Measurements from ENCODE around the gene RAD9A. TPM values are rescaled to one million over a fixed set of nuclear protein-coding genes. Genes with fewer than 3 reads are reported as not detected.

Gene RAD9A
- total RNA-seq, 1 experiment from 2014 or later: 20.9 TPM

DNA sequence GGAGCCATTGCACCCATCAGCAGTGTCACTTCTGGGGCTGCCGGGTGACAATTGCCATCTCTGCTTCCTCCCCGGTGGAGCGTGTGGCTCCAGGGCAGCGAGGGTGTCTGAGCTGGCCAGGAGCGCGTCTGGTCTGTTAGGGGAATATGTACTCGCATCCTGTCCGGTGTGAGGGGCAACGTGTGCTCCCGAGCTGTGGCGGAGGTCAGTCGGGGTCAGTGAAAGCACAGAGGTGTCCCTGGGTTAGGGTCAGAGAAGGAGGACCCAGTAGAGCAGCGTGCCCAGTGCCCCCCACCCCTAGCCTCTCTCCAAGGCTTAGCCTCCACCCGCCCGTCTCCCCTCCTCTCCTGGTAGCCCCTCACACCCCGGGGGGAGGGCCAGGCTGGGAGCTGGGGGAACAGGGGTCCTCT is 19.9 kb upstream of the RAD9A start:
- H3K4me2 ChIP-seq (ENCODE audit: insufficient read depth, insufficient read length, low read length): peak overlapping the region; percentile 37

More for the DNA sequence above, 19.9 kb upstream of the RAD9A start:
- Histone ChIP-seq H2AK5ac (ENCODE audit: insufficient read length, low read length) (no peak overlapping the region), H2BK15ac (ENCODE audit: low read depth, low read length) (no peak overlapping the region), H2BK12ac (ENCODE audit: insufficient read length, low read depth, low read length) (no peak overlapping the region), H3K9ac (ENCODE audit: extremely low read depth, insufficient read length, low read length) (no peak overlapping the region), H3K79me2 (ENCODE audit: insufficient read depth, low read length) (no peaks in the 10 kb centered on the region), H4K20me1 (ENCODE audit: control insufficient read depth, insufficient read depth, insufficient read length) (peaks cover 3% of the 10 kb centered on the region), H3K23ac (ENCODE audit: insufficient read length, low read depth, low read length) (no peak overlapping the region), H4K5ac (ENCODE audit: insufficient read length, low read depth, low read length) (no peak overlapping the region), H3K56ac (ENCODE audit: insufficient read length, low read depth, low read length) (no peak overlapping the region), H3K4ac (ENCODE audit: low read depth, low read length) (no peak overlapping the region), H3K79me1 (ENCODE audit: insufficient read depth, low read depth, low read length, poor library complexity, severe bottlenecking) (no peaks in the 10 kb centered on the region), H2AFZ (ENCODE audit: low read length) (no peak overlapping the region), H3K14ac (ENCODE audit: insufficient read depth, low read length) (no peak overlapping the region), H3K18ac (ENCODE audit: insufficient read length, low read depth, low read length) (no peak overlapping the region), H2BK120ac (ENCODE audit: low read depth, low read length, poor library complexity, severe bottlenecking) (no peak overlapping the region), H2BK20ac (ENCODE audit: low read depth, low read length, poor library complexity, severe bottlenecking) (no peak overlapping the region), H3K9me3 (ENCODE audit: control insufficient read depth, low read depth, low read length) (no peaks in the 10 kb centered on the region), H4K8ac (replicated peaks; ENCODE audit: insufficient read length, low read depth, low read length) (no peak overlapping the region), H3K27ac (ENCODE audit: insufficient read length, low read depth, low read length) (no peak overlapping the region), H2BK5ac (ENCODE audit: insufficient read length, low read length) (no peak overlapping the region), H3K27me3 (ENCODE audit: insufficient read depth, low read length) (peaks cover 6% of the 10 kb centered on the region; the same call in 1 of the 2 replicates), H3K23me2 (ENCODE audit: insufficient read length, low read depth, low read length, poor library complexity, severe bottlenecking) (peaks cover 30% of the 10 kb centered on the region), H3T11ph (ENCODE audit: low read length) (no peak overlapping the region), H3K4me1 (ENCODE audit: insufficient read depth, low read length) (peaks cover 7% of the 10 kb centered on the region; the same call in 1 of the 2 replicates), H4K91ac (ENCODE audit: insufficient read length, low read depth, low read length) (no peak overlapping the region)
- Mint-ChIP-seq H3K4me3 (peak overlapping the region; percentile 65 to 85), H3K36me3 (ENCODE audit: insufficient read depth in 1 of 3, low read depth in 3 of 3) (no peaks in the 10 kb centered on the region; a peak in 1 of 7 replicates), H3K27me3 (ENCODE audit: low read depth) (peaks cover 81% of the 10 kb centered on the region), H3K9me3 (no peaks in the 10 kb centered on the region; a peak in 2 of 5 replicates), H3K27ac (no peak overlapping the region), H3K4me1 (peaks cover 47 to 54% of the 10 kb centered on the region in 2 experiments)
- no CpG with 5 or more reads among the region's 16 CpGs for WGBS (ENCODE audit: extremely low coverage, insufficient read length, low lambda C conversion rate)
- DNase-seq: no peak
- TF ChIP-seq, protein P1, sequence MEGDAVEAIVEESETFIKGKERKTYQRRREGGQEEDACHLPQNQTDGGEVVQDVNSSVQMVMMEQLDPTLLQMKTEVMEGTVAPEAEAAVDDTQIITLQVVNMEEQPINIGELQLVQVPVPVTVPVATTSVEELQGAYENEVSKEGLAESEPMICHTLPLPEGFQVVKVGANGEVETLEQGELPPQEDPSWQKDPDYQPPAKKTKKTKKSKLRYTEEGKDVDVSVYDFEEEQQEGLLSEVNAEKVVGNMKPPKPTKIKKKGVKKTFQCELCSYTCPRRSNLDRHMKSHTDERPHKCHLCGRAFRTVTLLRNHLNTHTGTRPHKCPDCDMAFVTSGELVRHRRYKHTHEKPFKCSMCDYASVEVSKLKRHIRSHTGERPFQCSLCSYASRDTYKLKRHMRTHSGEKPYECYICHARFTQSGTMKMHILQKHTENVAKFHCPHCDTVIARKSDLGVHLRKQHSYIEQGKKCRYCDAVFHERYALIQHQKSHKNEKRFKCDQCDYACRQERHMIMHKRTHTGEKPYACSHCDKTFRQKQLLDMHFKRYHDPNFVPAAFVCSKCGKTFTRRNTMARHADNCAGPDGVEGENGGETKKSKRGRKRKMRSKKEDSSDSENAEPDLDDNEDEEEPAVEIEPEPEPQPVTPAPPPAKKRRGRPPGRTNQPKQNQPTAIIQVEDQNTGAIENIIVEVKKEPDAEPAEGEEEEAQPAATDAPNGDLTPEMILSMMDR (conservative IDR thresholded peaks at IDR 0.05): no peak

Data from H9 (cell line).